ENCODE results near the gene LAMB3.

LAMB3 gene

GRCh38 chr1:209565759-209566678 is 86.2 kb downstream of the LAMB3 start:
- Histone ChIP-seq H3K4ac (ENCODE audit: low read depth, low read length) (no peak overlapping the region), H3K4me3 (ENCODE audit: low read depth, low read length) (no peak overlapping the region), H4K91ac (ENCODE audit: low read depth, low read length) (no peak overlapping the region), H3K9me3 (ENCODE audit: insufficient read depth, low read depth, low read length) (no peaks in the 10 kb centered on the region), H3K36me3 (ENCODE audit: control insufficient read depth in 1 of 2, insufficient read depth in 2 of 2, low read length in 2 of 2) (no peaks in the 10 kb centered on the region), H3K79me1 (ENCODE audit: low read length) (no peaks in the 10 kb centered on the region), H2AK5ac (ENCODE audit: low read length) (no peak overlapping the region), H3K4me1 (ENCODE audit: control insufficient read depth in 1 of 2, insufficient read depth in 2 of 2, low read length in 2 of 2) (peaks cover 0 to 6% of the 10 kb centered on the region in 2 experiments), H3K14ac (ENCODE audit: low read length) (no peak overlapping the region), H3K27me3 (ENCODE audit: insufficient read depth, low read length) (no peaks in the 10 kb centered on the region), H3K27ac (ENCODE audit: low read depth, low read length) (no peak overlapping the region), H3K23ac (ENCODE audit: low read length) (no peak overlapping the region), H2BK5ac (ENCODE audit: low read depth, low read length, poor library complexity) (no peak overlapping the region), H3K79me2 (ENCODE audit: control insufficient read depth, insufficient read depth, low read length, poor library complexity) (no peaks in the 10 kb centered on the region), H2BK120ac (ENCODE audit: insufficient read depth, low read length, poor library complexity) (no peak overlapping the region), H3K9ac (ENCODE audit: low read length) (no peak overlapping the region), H2AFZ (ENCODE audit: insufficient read depth, low read length, poor library complexity) (no peak overlapping the region), H4K12ac (ENCODE audit: low read depth, low read length) (no peak overlapping the region), H4K8ac (ENCODE audit: low read depth, low read length) (no peak overlapping the region), H3K4me2 (ENCODE audit: low read length) (no peak overlapping the region), H2BK12ac (ENCODE audit: low read length) (peak overlapping the region; percentile 74), H3K18ac (ENCODE audit: low read length) (no peak overlapping the region)
- no CpG with 5 or more reads among the region's 15 CpGs for WGBS (ENCODE audit: extremely low coverage, insufficient coverage, insufficient read length)
- peak; percentile 76 to 93 for DNase-seq
